Gastroesophageal sphincter (tissue), 4 donors: ENCODE measurements around the gene CRYGN. TPM values are rescaled to one million over a fixed set of nuclear protein-coding genes. Genes with fewer than 3 reads are reported as not detected.

ENCODE experiments used
- ATAC-seq: fragments of 150-250 bp; one replicate; pipeline ENCODE4 v1.9.1; 2016; ENCODE audit warnings: mild to moderate bottlenecking, moderate library complexity
- H3K27ac ChIP-seq, 4 donors: fragments of 200-600 bp; sonication (generic) in 3 of 4; 1 replicate in 3 of 4; 2 replicates in 1 of 4; pipeline ENCODE4 v1.5.1; 2016 to 2019
- H3K27me3 ChIP-seq: fragments of 200-600 bp; sonication (generic); one replicate; pipeline ENCODE4 v1.5.1; 2019
- H3K36me3 ChIP-seq, 2 donors: fragments of 200-600 bp; sonication (generic); one replicate each; pipeline ENCODE4 v1.5.1; 2019; ENCODE audit warnings: control low read depth in 1 of 2
- H3K4me1 ChIP-seq, 3 donors: fragments of 200-600 bp; sonication (generic); 1 replicate in 2 of 3; 2 replicates in 1 of 3; pipeline ENCODE4 v1.5.1; 2016 to 2019; ENCODE audit warnings: control low read depth in 2 of 3
- H3K4me3 ChIP-seq, 2 donors: fragments of 200-600 bp; sonication (generic); one replicate each; pipeline ENCODE4 v1.5.1; 2019; ENCODE audit warnings: mild to moderate bottlenecking in 1 of 2, moderate library complexity in 1 of 2
- H3K9me3 ChIP-seq, 3 donors: fragments of 200-600 bp; sonication (generic); one replicate each; pipeline ENCODE4 v1.5.1; 2017 to 2019; ENCODE audit warnings: control low read depth in 2 of 3
- EP300 ChIP-seq: sonication (generic); formaldehyde crosslinking; IDR thresholded peaks from one replicate; pipeline ENCODE4 v1.6.1; 2017; ENCODE audit warnings: antibody characterized with exemption, mild to moderate bottlenecking
- POLR2A ChIP-seq, 2 donors: fragments of 450-650 bp; IDR thresholded peaks; one replicate each; pipeline ENCODE4 v1.6.1; 2017; ENCODE audit warnings: antibody characterized with exemption in 2 of 2, mild to moderate bottlenecking in 2 of 2, moderate library complexity in 1 of 2
- POLR2AphosphoS5 ChIP-seq: sonication (generic); formaldehyde crosslinking; IDR thresholded peaks from one replicate; pipeline ENCODE4 v1.6.1; 2017; ENCODE audit warnings: antibody characterized with exemption
- WGBS, 2 donors: methylation state at CpG; one replicate each; pipeline ENCODE4 v1.1.5; 2018; ENCODE audit warnings: low coverage in 1 of 2; 5-methylcytosine and 5-hydroxymethylcytosine counted together
- total RNA-seq, 4 donors: library from RNA; depleted of rRNA; stranded (reverse); fragments of >200 nt; gene quantifications; one replicate each; pipeline ENCODE4 v1.1.0, GENCODE V29; 2016
- TF ChIP-seq, protein P1 (sequence below), 4 experiments: fragments of 200-600 bp in 2 of 4; fragments of 450-650 bp in 2 of 4; sonication (generic) in 1 of 4; IDR thresholded peaks; one replicate each; pipeline ENCODE4 v1.5.1; 2017 to 2019; ENCODE audit warnings: antibody characterized with exemption in 4 of 4, mild to moderate bottlenecking in 2 of 4, moderate library complexity in 2 of 4

CRYGN gene
- total RNA-seq, 4 donors from 2014 or later, result 0.27 to 4.4 TPM; not detected in 2

DNA sequence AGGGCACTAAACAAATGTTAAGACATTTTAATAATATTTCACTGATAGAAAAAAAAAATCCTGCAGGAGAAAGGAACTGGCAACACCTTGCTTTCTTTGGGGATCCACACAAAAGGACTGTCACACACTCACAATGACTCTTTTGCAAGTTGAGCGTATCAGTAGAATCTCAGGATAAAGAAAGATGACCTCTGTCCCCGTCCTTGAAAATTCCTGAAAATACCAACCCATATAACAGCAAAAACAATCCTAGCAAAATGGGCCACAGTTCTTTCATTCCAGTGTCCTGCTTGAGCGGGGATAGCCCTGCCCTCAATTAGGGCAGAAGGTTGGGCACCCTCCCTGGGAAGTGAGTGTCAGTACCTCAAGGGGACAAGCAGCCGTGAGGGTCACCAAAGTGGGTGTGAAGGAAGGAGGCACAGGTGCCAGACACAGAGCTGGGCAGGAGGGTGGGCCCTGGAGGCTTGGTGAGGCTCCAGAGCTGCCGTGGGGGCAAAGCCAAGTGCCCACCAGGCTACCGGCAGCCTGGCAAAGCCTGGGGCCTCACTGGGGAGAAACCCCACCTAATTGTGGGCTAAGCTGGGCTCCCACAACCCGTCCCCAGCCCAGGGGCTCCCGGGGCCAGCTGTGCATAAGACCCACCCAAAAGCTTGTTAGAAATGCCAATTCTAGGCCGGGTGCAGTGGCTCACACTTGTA is 32.9 kb downstream of the CRYGN start:
- Histone ChIP-seq H3K36me3 (no peaks in the 10 kb centered on the region), H3K4me3 (no peak overlapping the region), H3K9me3 (no peaks in the 10 kb centered on the region), H3K27ac (no peak overlapping the region), H3K27me3 (peaks cover 51% of the 10 kb centered on the region), H3K4me1 (peaks cover 0 to 25% (median 19%) of the 10 kb centered on the region in 3 donors)
- WGBS, 2 donors, result 90 to 94% methylated on average over 2 to 3 of the region's 9 CpGs
- no peak for ATAC-seq
- no peak for TF ChIP-seq POLR2A (IDR thresholded peaks at IDR 0.05)
- no peak for TF ChIP-seq POLR2AphosphoS5
- TF ChIP-seq, protein P1, sequence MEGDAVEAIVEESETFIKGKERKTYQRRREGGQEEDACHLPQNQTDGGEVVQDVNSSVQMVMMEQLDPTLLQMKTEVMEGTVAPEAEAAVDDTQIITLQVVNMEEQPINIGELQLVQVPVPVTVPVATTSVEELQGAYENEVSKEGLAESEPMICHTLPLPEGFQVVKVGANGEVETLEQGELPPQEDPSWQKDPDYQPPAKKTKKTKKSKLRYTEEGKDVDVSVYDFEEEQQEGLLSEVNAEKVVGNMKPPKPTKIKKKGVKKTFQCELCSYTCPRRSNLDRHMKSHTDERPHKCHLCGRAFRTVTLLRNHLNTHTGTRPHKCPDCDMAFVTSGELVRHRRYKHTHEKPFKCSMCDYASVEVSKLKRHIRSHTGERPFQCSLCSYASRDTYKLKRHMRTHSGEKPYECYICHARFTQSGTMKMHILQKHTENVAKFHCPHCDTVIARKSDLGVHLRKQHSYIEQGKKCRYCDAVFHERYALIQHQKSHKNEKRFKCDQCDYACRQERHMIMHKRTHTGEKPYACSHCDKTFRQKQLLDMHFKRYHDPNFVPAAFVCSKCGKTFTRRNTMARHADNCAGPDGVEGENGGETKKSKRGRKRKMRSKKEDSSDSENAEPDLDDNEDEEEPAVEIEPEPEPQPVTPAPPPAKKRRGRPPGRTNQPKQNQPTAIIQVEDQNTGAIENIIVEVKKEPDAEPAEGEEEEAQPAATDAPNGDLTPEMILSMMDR (IDR thresholded peaks at IDR 0.05), result no peak
- no peak for TF ChIP-seq EP300

DNA sequence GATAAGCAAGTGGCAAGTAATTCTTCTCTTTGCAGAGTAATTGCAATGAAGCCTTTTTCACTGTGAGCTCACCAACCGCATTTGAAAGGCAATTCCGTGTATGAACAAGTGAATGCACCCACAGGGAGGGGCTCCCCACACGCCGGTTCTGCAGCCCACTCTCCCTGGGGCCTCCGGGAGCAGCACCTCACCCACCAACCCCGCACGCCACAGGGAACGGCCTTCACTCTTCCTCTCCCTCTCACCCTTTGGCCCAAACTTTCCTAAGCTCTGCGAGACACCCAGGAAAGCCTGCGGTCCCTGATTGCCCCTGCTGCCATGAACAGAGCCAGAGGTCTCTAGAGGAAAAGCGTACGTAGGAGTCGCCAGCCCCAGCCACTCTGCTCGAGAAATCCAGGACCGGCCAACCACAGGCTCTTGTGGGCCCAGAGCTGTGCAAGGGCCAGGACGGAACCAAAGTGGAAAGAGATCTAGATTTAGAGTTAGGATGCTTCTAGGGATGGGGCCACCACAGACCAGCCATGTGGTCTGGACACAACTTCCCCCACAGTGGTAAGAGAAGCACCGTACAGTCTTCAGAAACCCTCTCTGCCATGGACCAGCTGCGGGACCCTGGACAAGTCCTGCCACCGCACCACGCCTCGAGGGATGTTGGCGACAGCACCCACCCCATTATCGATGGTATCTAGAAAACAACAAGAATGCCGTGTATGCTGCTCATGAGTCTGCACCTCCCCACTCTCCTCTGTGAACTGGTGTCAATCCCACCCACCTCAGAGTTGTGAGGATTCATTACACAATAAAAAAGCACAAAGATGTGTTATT is 33.7 kb downstream of the CRYGN start:
- no peak for ATAC-seq
- H3K4me3 ChIP-seq, result no peak overlapping the region
- H3K4me1 ChIP-seq, result peaks cover 0 to 25% (median 19%) of the 10 kb centered on the region in 3 donors
- TF ChIP-seq POLR2A (IDR thresholded peaks at IDR 0.05) (no peak), POLR2AphosphoS5 (no peak), EP300 (no peak)
- TF ChIP-seq, protein P1 (IDR thresholded peaks at IDR 0.05), result no peak
- H3K36me3 ChIP-seq, result no peaks in the 10 kb centered on the region
- no peaks in the 10 kb centered on the region for H3K9me3 ChIP-seq
- 85 to 93% methylated on average over 12 to 18 of the region's 24 CpGs for WGBS, 2 donors
- peaks cover 44% of the 10 kb centered on the region for H3K27me3 ChIP-seq
- H3K27ac ChIP-seq, result no peak overlapping the region

DNA sequence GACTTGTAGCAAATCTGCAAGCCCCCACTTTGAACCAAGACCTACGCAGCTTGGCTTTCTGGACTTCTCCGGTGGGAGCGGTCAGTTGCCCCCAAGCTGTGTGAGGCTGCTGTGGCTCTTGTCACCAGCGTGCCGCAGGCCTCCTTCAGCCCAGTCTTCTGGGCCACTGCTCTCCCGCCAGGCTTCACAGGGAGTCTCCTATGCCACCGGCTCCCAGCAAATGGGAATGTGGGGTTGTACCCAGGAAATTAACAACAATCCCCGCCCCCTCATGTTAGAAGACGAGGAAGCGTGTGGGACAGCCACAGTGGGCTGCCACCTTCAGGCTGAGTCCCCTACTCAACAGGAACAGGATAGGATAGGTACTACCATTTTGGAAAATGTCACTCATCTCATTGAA is 34.4 kb downstream of the CRYGN start:
- H3K4me1 ChIP-seq, result peaks cover 0 to 22% (median 19%) of the 10 kb centered on the region in 3 donors
- H3K4me3 ChIP-seq, result no peak overlapping the region
- WGBS, 2 donors, result 100% methylated on average over 1 of the region's 10 CpGs; no CpG with 5 or more reads in 1 of the 2 donors
- no peaks in the 10 kb centered on the region for H3K36me3 ChIP-seq
- H3K9me3 ChIP-seq, result no peaks in the 10 kb centered on the region
- H3K27ac ChIP-seq, result peak overlapping the region in 1 of 4 donors; percentile 64
- no peak for TF ChIP-seq POLR2A (IDR thresholded peaks at IDR 0.05)
- no peak for TF ChIP-seq EP300
- TF ChIP-seq POLR2AphosphoS5, result no peak
- TF ChIP-seq, protein P1 (IDR thresholded peaks at IDR 0.05), result no peak
- no peak for ATAC-seq
- H3K27me3 ChIP-seq, result peaks cover 37% of the 10 kb centered on the region

DNA sequence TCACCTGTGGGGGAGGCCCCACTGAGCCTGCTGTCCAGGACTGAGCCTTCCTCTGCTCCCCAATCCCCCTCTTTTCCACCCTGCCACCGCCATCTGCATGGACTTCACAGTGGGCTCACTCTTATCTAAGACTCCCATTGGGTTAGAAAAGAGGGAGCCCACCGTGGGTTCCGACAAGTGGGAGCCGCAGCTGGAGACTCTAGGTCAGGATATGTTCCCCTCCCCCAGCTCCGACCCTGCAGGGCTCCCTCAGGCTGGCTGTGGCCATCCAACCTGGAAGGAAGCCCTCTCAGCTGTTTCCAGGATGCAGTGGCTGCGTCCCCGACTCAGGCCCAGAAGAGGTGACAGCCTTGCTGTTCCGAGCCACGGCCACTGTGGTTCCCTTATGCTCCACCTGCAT is 34.9 kb downstream of the CRYGN start:
- no CpG with 5 or more reads among the region's 9 CpGs for WGBS, 2 donors
- TF ChIP-seq EP300 (no peak), POLR2A (IDR thresholded peaks at IDR 0.05) (no peak), POLR2AphosphoS5 (no peak)
- TF ChIP-seq, protein P1 (IDR thresholded peaks at IDR 0.05), result no peak
- no peaks in the 10 kb centered on the region for H3K36me3 ChIP-seq
- ATAC-seq, result no peak
- no peaks in the 10 kb centered on the region for H3K9me3 ChIP-seq
- H3K4me1 ChIP-seq, result peaks cover 0 to 16% (median 15%) of the 10 kb centered on the region in 3 donors
- no peak overlapping the region for H3K4me3 ChIP-seq
- H3K27me3 ChIP-seq, result peaks cover 32% of the 10 kb centered on the region
- H3K27ac ChIP-seq, result peak overlapping the region in 3 of 4 donors; percentile 37 to 64 (median 38)
